NCI-H2107 (cell line): ENCODE results near the gene RSKR.
"Not testable (repeated sequence)": the region's sequence is repeated elsewhere in the genome, so short reads cannot be mapped to it uniquely, and the experiment has no call there.

Experiments used
- DNase-seq: peaks from one replicate; lab custom pipeline; 2025; lab: John Stamatoyannopoulos, UW

Gene RSKR

DNA sequence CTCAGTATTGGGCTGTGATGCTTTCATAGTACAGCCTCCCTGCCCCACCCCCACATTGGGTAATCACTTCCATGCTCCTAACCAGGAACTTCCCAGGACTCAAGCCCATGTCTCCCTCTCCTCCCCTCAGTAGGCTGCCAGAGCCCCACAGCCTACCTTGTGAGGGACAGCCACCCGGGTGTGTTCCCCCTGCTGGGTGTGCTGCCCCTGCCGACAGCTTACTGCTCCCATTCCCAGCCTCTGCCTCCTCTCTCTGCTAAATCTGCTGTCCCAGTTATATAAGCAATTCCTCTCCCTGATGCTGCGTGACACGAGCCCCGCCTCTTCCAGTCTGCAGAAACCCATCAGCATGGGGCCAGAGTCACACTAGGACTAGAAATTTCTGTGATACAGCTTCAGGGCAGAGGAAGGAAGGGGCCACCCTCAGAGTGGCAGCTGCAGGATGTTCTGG, at the start of gene RSKR:
RSKR (minus strand) TSS at position 255 of the 451 bp plus-strand sequence; CDS start at position 231, 24 bp downstream.
- DNase-seq: no peak

GRCh38 chr17:28663723-28664122, 49.7 kb upstream of the RSKR start:
- no peak for DNase-seq

- DNase-seq: no peak
These were observed 48.5 kb upstream of the RSKR start for GRCh38 chr17:28662527-28662829.

- DNase-seq: peak; percentile 69
These were observed 47.9 kb upstream of the RSKR start, which contains the start of the genes SDF2 and SUPT6H for GRCh38 chr17:28661635-28662526. TSS of gene SDF2 (minus strand) at chr17:28661906. CDS start at chr17:28661876, 30 bp downstream. TSS of gene SUPT6H (plus strand) at chr17:28662205. CDS start at chr17:28673402, 11,197 bp downstream.

DNA sequence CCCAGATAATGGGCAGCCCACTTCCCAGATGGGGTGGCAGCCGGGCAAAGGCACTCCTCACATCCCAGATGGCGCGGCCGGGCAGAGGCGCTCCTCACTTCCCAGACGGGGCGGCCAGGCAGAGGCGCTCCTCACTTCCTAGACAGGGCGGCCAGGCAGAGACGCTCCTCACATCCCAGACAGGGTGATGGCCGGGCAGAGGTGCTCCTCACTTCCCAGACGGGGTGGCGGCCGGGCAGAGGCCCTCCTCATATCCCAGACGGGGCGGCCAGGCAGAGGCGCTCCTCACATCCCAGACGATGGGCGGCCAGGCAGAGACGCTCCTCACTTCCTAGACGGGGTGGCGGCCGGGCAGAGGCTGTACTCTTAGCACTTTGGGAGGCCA, 45.5 kb upstream of the RSKR start:
- DNase-seq: not testable (repeated sequence)

- not testable (repeated sequence) for DNase-seq
These were observed 44.9 kb upstream of the RSKR start for GRCh38 chr17:28658766-28659496.

GRCh38 chr17:28658342-28658741, 44.4 kb upstream of the RSKR start:
- DNase-seq: not testable (repeated sequence)

DNA sequence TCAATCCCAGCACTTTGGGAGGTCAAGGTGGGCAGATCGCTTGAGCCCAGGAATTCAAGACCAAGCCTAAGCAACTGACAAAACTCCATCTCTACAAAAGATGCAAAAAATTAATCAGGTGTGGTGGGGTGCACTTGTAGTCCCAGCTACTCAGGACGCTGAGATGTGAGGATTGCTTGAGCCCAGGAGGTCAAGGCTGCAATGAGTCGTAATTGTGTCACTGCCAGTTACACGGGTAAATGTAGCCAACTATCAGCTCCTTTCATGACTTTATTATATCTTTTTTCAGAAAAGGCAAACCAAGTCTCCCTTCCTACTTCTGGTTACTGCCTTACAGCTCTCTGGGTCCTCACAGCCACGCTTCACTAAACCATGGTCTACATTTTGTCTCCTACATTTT, 43.8 kb upstream of the RSKR start:
- DNase-seq: no peak

- no peak for DNase-seq
These were observed 41.2 kb upstream of the RSKR start for GRCh38 chr17:28655160-28655559.

GRCh38 chr17:28648698-28649097, 34.7 kb upstream of the RSKR start:
- no peak for DNase-seq

- DNase-seq: no peak
These were observed 32.2 kb upstream of the RSKR start for GRCh38 chr17:28646039-28646754.

DNA sequence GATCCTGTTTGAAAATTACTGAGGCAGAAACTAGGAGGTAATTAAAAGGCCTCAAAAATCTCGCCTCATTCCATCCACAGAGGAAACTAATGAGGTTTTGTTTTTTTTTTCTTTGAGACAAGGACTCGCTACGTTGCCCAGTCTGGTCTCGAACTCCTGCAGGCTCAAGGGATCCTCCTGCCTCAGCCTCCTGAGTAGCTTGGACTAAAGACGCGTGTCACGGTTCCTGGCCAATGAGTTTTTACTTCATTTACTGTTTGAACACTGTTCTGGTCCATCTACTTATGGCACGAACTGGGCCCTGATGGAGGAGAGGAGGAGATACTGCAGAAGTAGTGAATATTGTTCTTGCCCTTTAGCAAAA, 31.6 kb upstream of the RSKR start:
- DNase-seq: no peak

GRCh38 chr17:28644787-28645575, 31.0 kb upstream of the RSKR start, which contains the start of gene BLTP2:
TSS of gene BLTP2 (minus strand) at chr17:28645158. CDS start at chr17:28645056, 102 bp downstream.
- peak; percentile 79 for DNase-seq

DNA sequence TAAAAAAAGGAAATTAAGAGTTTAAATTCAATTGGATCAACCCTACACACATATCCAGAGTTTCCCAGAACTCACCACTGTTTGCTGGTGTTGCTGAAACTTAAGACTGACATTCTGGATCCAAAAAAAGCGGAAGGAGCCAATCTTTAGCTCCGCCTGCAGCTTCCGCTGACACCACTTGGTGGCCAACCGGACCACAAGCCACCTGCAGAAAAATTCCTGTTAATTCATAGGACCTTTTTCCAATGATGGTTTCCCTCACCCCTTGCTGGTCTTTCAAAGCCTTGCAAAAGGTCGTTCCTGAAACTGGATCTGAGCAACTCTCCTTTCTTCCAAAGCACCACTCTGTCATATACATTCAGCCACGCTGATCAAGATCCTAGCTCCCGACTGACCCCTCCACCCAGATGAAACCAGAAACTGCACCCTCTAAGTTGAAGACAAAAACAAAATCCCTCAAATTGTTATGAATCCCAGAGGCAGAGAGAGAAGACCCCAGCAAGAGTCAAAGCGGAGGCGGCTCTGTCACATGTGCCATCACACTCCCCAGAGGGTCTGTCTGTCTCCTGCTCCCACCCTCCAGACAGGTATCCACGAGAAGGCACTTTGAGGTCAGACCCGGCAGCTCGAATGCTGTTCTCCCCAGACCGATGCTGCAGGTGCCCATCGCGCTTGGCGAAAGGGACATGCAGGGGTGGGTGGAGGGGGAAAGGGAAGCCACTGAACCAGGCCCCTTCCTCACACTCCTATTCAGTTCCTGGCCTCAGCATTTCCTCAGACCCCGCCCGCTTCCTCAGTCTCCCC, 30.2 kb upstream of the RSKR start:
- DNase-seq: no peak

- DNase-seq: no peak
These were observed 27.6 kb upstream of the RSKR start for GRCh38 chr17:28641579-28641978.

GRCh38 chr17:28635506-28635905, 21.5 kb upstream of the RSKR start:
- DNase-seq: no peak

GRCh38 chr17:28634206-28634865, 20.4 kb upstream of the RSKR start:
- no peak for DNase-seq

DNA sequence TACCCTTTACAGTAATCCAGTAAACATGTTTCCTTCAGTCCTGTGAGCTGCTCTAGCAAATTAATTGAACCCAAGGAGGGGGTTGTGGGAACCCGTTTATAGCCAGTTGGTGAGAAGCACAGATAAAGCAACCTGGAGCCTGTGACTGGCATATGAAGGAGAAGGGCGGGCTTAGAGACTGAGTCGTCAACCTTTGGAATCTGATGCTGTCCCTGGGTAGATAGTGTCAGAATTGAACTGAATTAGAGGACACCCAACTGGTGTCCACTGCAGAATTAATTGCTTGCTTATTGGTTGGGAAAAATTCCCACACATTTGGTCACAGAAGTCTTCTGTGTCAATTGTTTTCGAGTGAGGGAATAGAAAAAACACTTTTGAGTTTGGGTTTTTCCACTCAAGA, 12.8 kb upstream of the RSKR start:
- no peak for DNase-seq

GRCh38 chr17:28624148-28624547, 10.2 kb upstream of the RSKR start:
- no peak for DNase-seq

DNA sequence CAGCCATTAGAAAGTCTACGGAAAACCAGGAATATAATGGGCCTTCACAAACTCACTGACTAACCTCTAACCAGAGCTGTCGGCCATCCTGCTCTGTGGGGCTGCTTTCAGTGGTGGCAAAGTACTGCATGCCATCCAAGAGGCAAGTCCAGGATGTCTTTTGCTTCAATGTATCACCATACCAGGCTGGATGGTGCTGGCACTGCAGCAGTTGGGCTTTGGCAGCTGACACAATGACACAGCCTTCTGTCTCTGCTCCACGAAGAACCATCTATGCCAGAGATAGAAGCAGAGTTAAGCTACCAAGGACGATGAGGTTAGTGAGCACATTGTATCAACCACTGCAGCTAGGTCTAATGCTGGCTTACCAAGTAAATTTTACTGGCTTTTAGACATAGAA, 9.7 kb upstream of the RSKR start:
- DNase-seq: no peak
